ENCODE data around the gene EEFSEC. TPM values are rescaled to one million over a fixed set of nuclear protein-coding genes. Genes with fewer than 3 reads are reported as not detected.

EEFSEC gene
- total and polyA plus RNA-seq, 2 experiments from 2014 or later: 26.7 to 47.9 TPM

DNA sequence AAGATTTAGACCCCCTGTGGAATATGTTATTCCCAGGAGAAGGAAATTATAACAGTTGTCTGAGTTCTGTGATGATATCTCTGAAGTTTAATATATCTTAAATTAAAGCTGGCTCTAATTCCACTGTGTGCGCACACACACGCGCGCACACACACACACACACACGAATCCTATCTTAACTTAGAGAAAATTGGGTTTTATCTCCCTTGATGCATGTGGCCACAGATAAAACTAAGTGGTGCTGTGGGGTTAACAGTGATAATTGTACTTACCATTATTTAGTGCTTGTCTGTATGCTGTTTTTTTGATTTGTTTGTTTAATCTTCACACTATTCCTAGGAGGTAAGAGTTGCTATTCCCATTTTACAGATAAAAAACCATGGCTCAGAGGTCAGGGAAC, 7.4 kb downstream of the EEFSEC start:
- H3K4me1 ChIP-seq (ENCODE audit: low read depth): no peaks in the 10 kb centered on the region
- DNase-seq (ENCODE audit: low read depth in 1 of 2, low spot score in 1 of 2): no peak
- H3K27ac ChIP-seq: no peak overlapping the region
- no peak overlapping the region for H3K4me3 ChIP-seq
- no peaks in the 10 kb centered on the region for H3K36me3 ChIP-seq
- H3K9me3 ChIP-seq (ENCODE audit: low read depth): no peaks in the 10 kb centered on the region
- H3K27me3 ChIP-seq: no peaks in the 10 kb centered on the region
- TF ChIP-seq CTCF (IDR thresholded peaks at IDR 0.05; ENCODE audit: low read depth, low read length): no peak

GRCh38 chr3:128163432-128163831, 10.2 kb downstream of the EEFSEC start:
- Histone ChIP-seq H3K4me3 (no peak overlapping the region), H3K36me3 (no peaks in the 10 kb centered on the region), H3K27ac (no peak overlapping the region), H3K9me3 (ENCODE audit: low read depth) (no peaks in the 10 kb centered on the region), H3K27me3 (no peaks in the 10 kb centered on the region), H3K4me1 (ENCODE audit: low read depth) (peaks cover 8% of the 10 kb centered on the region)
- no peak for TF ChIP-seq CTCF (IDR thresholded peaks at IDR 0.05; ENCODE audit: low read depth, low read length)
- DNase-seq (ENCODE audit: low read depth in 1 of 2, low spot score in 1 of 2): no peak

DNA sequence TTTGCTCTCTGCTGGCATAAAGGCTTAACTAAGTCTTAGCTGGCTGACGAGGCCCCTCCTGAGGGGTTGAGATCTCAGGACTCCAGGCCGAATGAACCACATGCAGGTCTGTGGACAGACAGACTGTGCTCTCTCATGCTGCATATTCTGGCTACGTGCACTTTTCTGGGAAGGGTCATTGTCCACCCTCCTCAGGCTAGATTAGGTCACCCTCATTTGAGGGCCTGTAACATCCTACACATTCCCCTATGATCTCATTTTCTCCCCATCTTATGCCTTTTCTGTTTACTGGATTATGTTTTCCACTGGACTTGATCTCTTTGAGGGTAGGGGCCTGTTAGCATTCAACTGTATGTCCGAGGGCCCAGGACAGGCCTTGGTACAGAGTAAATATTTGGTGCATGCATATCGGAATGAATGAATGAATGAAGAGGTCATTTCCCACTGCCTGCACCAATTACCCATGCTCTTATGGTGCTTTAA, 13.7 kb downstream of the EEFSEC start:
- Histone ChIP-seq H3K27ac (no peak overlapping the region), H3K9me3 (ENCODE audit: low read depth) (no peaks in the 10 kb centered on the region), H3K27me3 (no peaks in the 10 kb centered on the region), H3K36me3 (no peaks in the 10 kb centered on the region), H3K4me1 (ENCODE audit: low read depth) (peaks cover 13% of the 10 kb centered on the region), H3K4me3 (no peak overlapping the region)
- DNase-seq (ENCODE audit: low read depth in 1 of 2, low spot score in 1 of 2): no peak
- TF ChIP-seq CTCF (IDR thresholded peaks at IDR 0.05; ENCODE audit: low read depth, low read length): no peak

DNA sequence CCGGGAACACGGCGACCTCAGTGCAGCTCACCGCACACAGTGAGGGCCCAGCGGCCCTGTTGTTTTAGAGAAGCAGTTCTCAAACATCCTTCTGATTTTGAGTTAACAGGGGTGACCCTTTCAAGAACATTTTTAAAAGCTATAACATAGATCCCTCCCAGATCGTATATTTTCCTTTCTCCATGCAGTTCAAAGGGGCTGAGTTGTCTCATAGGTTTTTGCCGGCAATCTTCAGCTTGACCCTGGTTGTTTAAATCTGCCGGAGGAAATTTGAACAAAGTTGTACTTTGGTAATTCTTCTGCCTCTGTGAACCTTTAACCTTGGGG, 14.3 kb downstream of the EEFSEC start:
- peak overlapping the region; percentile 29 for H3K27ac ChIP-seq

GRCh38 chr3:128167973-128168674, 14.8 kb downstream of the EEFSEC start:
- Histone ChIP-seq H3K27ac (peak overlapping the region; percentile 29), H3K9me3 (ENCODE audit: low read depth) (no peaks in the 10 kb centered on the region), H3K4me3 (no peak overlapping the region), H3K27me3 (no peaks in the 10 kb centered on the region), H3K36me3 (no peaks in the 10 kb centered on the region), H3K4me1 (ENCODE audit: low read depth) (peaks cover 14% of the 10 kb centered on the region)
- DNase-seq (ENCODE audit: low read depth in 1 of 2, low spot score in 1 of 2): no peak
- TF ChIP-seq CTCF (IDR thresholded peaks at IDR 0.05; ENCODE audit: low read depth, low read length): no peak

More for the DNA sequence above, 14.3 kb downstream of the EEFSEC start:
- Histone ChIP-seq H3K4me1 (ENCODE audit: low read depth) (peaks cover 13% of the 10 kb centered on the region), H3K9me3 (ENCODE audit: low read depth) (no peaks in the 10 kb centered on the region), H3K27me3 (no peaks in the 10 kb centered on the region), H3K36me3 (no peaks in the 10 kb centered on the region), H3K4me3 (no peak overlapping the region)
- no peak for TF ChIP-seq CTCF (IDR thresholded peaks at IDR 0.05; ENCODE audit: low read depth, low read length)
- no peak for DNase-seq (ENCODE audit: low read depth in 1 of 2, low spot score in 1 of 2)

All from cardiac muscle cell (in vitro differentiated cells and primary cell).